ENCODE data around the gene SCMH1. TPM values are rescaled to one million over a fixed set of nuclear protein-coding genes. Genes with fewer than 3 reads are reported as not detected.

The SCMH1 gene
- total RNA-seq, 1 donor from 2014 or later = 57.6 TPM

DNA sequence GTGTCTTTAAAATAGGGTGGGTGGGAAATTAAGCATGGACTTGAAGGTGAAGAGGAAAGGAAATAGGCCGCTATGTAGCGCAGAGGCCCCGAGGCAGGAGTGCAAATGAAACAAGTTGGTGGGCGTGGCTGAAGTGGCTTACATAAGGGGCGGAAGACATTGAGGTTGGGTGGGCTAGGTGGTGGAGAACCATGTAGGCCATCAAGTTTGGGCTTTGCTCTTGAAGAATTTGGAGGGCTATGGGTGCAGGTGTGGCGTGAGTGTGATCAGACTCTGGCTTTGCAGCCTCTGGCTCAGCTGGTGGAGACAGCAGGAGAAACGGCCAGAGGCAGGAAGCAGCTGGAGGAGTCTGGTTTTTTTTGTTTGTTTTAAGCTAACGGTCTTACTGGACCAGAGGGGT, 227.2 kb downstream of the SCMH1 start:
- Mint-ChIP-seq H3K36me3 (ENCODE audit: insufficient read depth) (peaks cover 11% of the 10 kb centered on the region), H3K27me3 (no peaks in the 10 kb centered on the region), H3K27ac (peak overlapping the region; percentile 8), H3K9me3 (ENCODE audit: low read depth) (no peaks in the 10 kb centered on the region), H3K4me1 (ENCODE audit: low read depth) (no peaks in the 10 kb centered on the region), H3K4me3 (ENCODE audit: low read depth) (no peak overlapping the region)
- TF ChIP-seq, protein P1, sequence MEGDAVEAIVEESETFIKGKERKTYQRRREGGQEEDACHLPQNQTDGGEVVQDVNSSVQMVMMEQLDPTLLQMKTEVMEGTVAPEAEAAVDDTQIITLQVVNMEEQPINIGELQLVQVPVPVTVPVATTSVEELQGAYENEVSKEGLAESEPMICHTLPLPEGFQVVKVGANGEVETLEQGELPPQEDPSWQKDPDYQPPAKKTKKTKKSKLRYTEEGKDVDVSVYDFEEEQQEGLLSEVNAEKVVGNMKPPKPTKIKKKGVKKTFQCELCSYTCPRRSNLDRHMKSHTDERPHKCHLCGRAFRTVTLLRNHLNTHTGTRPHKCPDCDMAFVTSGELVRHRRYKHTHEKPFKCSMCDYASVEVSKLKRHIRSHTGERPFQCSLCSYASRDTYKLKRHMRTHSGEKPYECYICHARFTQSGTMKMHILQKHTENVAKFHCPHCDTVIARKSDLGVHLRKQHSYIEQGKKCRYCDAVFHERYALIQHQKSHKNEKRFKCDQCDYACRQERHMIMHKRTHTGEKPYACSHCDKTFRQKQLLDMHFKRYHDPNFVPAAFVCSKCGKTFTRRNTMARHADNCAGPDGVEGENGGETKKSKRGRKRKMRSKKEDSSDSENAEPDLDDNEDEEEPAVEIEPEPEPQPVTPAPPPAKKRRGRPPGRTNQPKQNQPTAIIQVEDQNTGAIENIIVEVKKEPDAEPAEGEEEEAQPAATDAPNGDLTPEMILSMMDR (IDR thresholded peaks at IDR 0.05; ENCODE audit: unreplicated experiment) = no peak
- DNase-seq (ENCODE audit: low spot score, unreplicated experiment) = no peak

GRCh38 chr1:41013796-41014195, 228.3 kb downstream of the SCMH1 start:
- Mint-ChIP-seq H3K27me3 (no peaks in the 10 kb centered on the region), H3K4me3 (ENCODE audit: low read depth) (no peak overlapping the region), H3K36me3 (ENCODE audit: insufficient read depth) (peaks cover 13% of the 10 kb centered on the region), H3K4me1 (ENCODE audit: low read depth) (no peaks in the 10 kb centered on the region), H3K27ac (peak overlapping the region; percentile 62), H3K9me3 (ENCODE audit: low read depth) (no peaks in the 10 kb centered on the region)
- TF ChIP-seq, protein P1 (IDR thresholded peaks at IDR 0.05; ENCODE audit: unreplicated experiment) = no peak
- DNase-seq (ENCODE audit: low spot score, unreplicated experiment) = no peak

DNA sequence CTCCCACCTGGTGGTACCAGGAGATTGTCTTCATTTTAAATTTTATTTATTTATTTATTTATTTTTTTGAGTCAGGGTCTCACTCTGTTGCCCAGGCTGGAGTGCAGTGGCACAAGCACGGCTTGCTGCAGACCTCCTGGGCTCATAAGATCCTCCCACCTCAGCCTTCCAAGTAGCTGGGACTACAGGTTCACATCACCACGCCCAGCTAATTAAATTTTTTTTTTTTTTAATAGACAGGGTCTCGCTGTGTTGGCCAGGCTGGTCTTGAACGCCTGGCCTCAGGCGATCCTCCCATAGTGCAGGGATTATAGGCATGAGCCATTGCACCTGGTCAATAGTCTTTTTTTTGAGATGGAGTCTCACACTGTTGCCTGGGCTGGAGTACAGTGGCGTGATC, 229.1 kb downstream of the SCMH1 start:
- H3K9me3 Mint-ChIP-seq (ENCODE audit: low read depth) = no peaks in the 10 kb centered on the region
- no peaks in the 10 kb centered on the region for H3K4me1 Mint-ChIP-seq (ENCODE audit: low read depth)
- H3K36me3 Mint-ChIP-seq (ENCODE audit: insufficient read depth) = peaks cover 16% of the 10 kb centered on the region
- no peaks in the 10 kb centered on the region for H3K27me3 Mint-ChIP-seq
- DNase-seq (ENCODE audit: low spot score, unreplicated experiment) = no peak
- no peak overlapping the region for H3K4me3 Mint-ChIP-seq (ENCODE audit: low read depth)
- no peak overlapping the region for H3K27ac Mint-ChIP-seq
- TF ChIP-seq, protein P1 (IDR thresholded peaks at IDR 0.05; ENCODE audit: unreplicated experiment) = no peak

- Mint-ChIP-seq H3K27me3 (no peaks in the 10 kb centered on the region), H3K36me3 (ENCODE audit: insufficient read depth) (peaks cover 18% of the 10 kb centered on the region), H3K27ac (no peak overlapping the region), H3K4me1 (ENCODE audit: low read depth) (no peaks in the 10 kb centered on the region), H3K4me3 (ENCODE audit: low read depth) (no peak overlapping the region), H3K9me3 (ENCODE audit: low read depth) (no peaks in the 10 kb centered on the region)
- TF ChIP-seq, protein P1 (IDR thresholded peaks at IDR 0.05; ENCODE audit: unreplicated experiment) = no peak
- DNase-seq (ENCODE audit: low spot score, unreplicated experiment) = no peak
Measured at GRCh38 chr1:41010345-41010744, 231.8 kb downstream of the SCMH1 start.

DNA sequence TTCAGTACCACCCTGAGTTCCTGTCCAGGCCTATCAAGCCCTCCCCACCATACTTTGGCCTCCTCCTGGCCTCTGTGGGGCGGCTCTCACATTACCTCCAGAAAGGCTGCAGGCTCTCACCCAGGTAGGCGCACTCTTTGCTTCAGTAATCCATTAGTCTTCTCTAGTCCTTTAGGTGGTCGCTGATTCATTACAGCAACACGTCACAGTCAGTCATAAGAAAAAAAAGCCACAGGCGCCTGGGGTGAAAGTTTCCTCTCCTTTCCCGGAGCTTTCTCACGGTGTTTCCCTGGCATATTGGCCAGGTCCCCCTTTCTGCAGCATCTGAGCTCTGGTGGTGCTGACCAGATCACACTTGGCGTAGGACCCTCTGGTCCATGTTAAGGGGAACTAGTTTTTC, 232.6 kb downstream of the SCMH1 start:
- no peak for DNase-seq (ENCODE audit: low spot score, unreplicated experiment)
- no peaks in the 10 kb centered on the region for H3K4me1 Mint-ChIP-seq (ENCODE audit: low read depth)
- H3K36me3 Mint-ChIP-seq (ENCODE audit: insufficient read depth) = peaks cover 17% of the 10 kb centered on the region
- TF ChIP-seq, protein P1 (IDR thresholded peaks at IDR 0.05; ENCODE audit: unreplicated experiment) = no peak
- H3K9me3 Mint-ChIP-seq (ENCODE audit: low read depth) = no peaks in the 10 kb centered on the region
- H3K27me3 Mint-ChIP-seq = no peaks in the 10 kb centered on the region
- H3K4me3 Mint-ChIP-seq (ENCODE audit: low read depth) = no peak overlapping the region
- no peak overlapping the region for H3K27ac Mint-ChIP-seq
